GM12892 (cell line): ENCODE measurements around the gene EIF4EBP2.

Source experiments
- DNase-seq: peaks from one replicate; pipeline ENCODE4 v3.0.0; 2011; ENCODE audit not compliant: insufficient read length
- FAIRE-seq: peaks from 2 replicates; lab custom pipeline; 2011; peaks lifted over from hg19 to GRCh38; lab: Jason Lieb, UNC
- POLR2A ChIP-seq: IDR thresholded peaks from 2 replicates; pipeline ENCODE4 v1.6.1; 2011; ENCODE audit warnings: low read depth, low read length, control low read depth
- POLR2AphosphoS5 ChIP-seq: IDR thresholded peaks from 2 replicates; pipeline ENCODE4 v1.6.1; 2011; ENCODE audit warnings: low read depth, low read length, control low read depth
- TAF1 ChIP-seq: IDR thresholded peaks from 2 replicates; pipeline ENCODE4 v1.6.1; 2011; ENCODE audit warnings: low read depth, mild to moderate bottlenecking, control low read depth, low read length, borderline replicate concordance

Gene EIF4EBP2

DNA sequence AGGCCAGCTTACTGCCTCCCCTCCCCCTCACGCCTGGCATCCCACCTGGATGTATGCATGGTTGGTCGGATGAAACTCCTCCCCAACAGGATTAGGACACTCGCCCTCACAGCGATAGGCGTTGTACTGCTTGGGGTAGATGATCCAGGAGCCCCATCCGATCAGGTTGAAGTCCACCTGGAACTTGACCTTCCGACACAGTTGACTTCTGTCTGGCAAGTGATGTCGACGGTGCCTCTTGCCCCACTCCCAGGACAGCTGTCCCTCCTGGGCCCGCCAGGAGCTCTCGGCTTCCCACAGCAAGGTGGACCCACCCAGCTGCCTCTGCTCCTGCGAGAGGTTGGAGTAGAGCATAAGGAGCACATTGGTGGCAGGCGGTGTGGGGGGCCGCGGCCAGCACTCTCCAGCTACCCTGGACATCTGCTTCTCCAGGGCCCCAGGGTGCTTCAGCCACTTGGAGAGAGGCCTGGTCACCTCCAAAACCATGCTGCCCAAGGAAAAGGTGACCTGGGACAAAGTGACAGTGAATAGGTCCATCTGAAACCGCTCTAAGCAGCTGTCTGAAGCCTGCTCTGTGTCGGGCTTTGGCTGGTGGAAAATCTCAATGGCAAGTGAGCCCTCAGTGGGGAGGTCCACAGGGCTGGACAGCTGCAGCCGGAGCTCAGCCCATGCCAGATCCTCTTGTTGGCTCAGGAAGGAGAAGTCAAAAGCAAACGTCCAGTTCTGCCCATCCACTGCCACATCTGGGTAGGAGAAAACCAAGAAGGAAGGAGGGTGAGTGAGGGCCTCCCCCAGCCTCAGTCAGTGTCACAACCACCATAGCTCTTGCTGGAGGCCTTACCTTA, 31.5 kb downstream of the EIF4EBP2 start:
- FAIRE-seq (no peak), DNase-seq (no peak)
- TF ChIP-seq POLR2AphosphoS5 (no peak), POLR2A (no peak), TAF1 (no peak)

DNA sequence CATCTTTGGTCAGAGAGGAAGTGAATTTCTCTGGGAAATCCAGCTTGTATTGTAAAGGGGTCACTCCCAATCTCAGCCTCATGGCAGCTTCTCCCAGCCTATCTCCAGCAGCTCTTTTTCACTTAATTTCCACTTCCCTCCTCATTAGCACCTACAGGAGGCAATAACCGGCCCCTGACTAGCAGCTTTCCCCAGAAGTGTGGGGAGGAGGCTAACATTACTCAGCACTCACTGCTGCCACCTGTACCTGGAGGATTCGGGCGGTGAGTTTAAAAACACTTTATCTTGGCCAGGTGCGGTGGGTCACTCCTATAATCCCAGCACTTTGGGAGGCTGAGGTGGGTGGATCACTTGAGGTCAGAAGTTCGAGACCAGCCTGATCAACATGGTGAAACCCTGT, 33.8 kb downstream of the EIF4EBP2 start:
- DNase-seq, result no peak
- FAIRE-seq, result no peak
- no peak for TF ChIP-seq TAF1
- TF ChIP-seq POLR2A, result no peak

DNA sequence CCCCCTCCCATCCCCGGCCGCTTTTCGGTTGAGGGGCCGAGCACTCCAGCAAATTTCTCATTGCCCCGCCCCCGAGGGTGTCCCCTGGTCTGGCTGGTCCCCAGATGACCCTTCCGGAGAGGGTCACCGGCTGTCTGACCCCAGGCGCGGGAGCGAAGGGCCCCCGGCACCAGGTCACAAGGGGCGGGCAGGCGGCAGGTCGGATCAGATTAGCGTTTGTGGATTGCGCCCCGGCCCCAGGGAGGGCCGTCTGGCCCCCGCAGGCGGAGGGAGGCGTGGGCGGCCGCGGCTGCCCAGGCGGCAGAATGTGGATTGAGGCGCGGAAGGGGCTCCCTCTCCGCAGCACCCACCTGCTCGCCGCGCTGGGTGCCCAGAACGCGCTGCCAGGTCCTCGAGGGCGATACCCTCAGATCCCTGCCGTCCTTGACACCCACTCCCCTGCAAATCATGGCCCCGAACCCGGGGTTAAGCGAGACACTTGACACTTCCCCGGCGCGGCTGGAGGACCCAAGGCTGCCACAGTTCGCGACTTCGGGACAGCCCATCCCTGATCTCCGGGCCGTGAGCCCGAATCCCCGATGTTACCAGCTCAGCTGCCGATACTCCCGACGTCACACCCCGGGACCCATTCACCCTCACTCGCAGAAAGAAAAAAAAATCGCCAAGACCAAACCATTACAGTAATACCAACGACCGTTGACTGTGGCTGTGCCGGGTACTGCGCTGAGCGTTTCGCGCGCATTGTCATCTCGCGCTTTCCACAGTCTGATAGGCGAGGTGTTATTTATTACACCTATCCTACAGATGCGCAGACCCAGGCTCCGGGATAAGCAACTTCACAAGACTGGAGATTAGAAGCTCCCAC, 36.6 kb downstream of the EIF4EBP2 start:
- FAIRE-seq (no peak), DNase-seq (no peak)
- no peak for TF ChIP-seq TAF1
- no peak for TF ChIP-seq POLR2A
- no peak for TF ChIP-seq POLR2AphosphoS5

DNA sequence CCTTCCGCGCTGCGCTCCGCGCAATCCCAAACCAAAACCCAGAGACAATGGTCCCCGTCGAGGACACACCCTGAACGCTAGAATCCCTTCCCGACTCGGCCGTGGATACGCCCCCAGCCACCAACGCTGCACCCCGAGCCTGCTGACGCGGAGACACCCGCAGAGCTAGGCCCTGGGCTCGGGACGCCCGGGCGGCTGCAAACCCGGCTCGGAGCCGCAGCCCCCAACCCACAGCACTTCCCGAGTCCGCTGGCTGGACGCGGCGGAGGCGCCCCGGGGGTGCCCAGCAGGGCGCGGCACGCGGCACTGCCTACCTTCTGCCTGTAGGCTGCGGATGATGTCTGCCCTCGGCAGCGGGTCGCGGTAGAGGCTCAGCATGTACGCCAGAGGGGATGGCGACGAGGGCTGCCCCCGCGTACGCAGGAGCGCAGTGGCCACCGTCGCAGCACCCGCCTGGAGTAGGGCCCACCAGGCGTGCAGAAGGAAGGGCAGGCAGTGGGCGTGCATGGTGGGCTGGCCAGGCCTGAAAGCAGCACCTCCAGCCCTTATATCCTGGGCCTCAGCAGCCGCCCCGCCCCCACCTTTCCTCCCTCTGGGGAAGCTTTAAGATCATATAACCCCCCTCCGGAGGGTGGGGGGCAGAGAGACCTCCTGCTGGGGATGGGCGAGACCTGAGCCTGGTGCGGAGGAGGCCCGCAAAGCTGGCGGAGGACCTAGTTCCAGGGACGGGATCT, 37.4 kb downstream of the EIF4EBP2 start, which contains the start of gene NODAL:
NODAL (minus strand) TSS at position 521 of the 734 bp plus-strand sequence; CDS start at position 507, 14 bp downstream.
- no peak for FAIRE-seq
- TF ChIP-seq POLR2A (no peak), TAF1 (no peak), POLR2AphosphoS5 (no peak)
- no peak for DNase-seq

DNA sequence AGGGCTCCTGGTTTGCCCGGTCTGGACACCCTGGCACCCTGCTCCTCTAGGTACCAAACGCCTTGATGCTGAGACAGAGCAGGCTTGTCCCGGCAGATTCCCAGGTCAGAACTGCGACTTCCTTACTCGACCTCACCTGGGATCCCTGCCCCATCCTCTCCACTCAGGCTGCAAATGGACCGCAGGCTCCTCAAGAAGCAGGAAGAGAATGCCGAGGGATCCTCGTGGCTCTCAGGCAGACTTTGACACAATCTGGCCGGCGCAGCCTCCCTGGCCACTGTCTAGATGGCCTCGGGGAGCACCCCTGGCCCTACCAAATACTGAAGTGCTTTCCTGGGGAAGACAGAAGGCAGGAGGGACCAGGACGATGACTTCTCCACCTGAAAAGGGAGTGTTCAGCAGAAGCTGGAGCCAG, 38.0 kb downstream of the EIF4EBP2 start:
- DNase-seq (no peak), FAIRE-seq (no peak)
- TF ChIP-seq TAF1 (no peak), POLR2AphosphoS5 (no peak), POLR2A (no peak)

DNA sequence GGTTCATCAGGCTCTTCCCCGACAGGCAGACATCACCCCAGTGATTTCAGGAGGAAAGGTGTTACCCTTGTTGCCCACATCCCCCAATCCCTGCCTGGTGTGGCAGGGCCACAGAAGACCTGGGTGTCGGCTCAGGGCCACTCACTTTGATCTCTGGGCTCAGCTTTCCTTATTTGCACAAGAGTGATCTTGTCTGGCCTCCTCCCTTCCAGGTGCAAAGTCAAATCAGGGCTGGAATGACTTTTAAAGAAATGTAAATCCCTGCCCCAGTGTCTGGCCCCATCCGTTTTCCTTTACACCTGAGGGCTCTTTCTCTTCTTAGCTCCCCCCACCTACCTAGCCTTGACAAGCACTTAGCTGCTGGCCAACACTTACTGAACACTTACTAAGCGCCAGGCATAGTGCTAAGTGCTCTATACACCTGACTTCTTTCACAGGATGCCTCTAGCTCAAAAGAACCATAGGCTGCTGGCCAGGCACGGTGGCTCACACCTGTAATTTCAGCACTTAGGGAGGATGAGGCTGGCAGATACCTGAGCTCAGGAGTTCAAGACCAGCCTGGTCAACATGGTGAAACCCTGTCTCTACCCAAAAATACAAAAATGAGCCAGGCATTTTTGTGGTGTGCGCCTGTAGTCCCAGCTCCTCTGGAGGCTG, 38.5 kb downstream of the EIF4EBP2 start:
- no peak for DNase-seq
- no peak for TF ChIP-seq POLR2AphosphoS5
- TF ChIP-seq TAF1, result no peak
- TF ChIP-seq POLR2A, result no peak
- FAIRE-seq, result no peak

DNA sequence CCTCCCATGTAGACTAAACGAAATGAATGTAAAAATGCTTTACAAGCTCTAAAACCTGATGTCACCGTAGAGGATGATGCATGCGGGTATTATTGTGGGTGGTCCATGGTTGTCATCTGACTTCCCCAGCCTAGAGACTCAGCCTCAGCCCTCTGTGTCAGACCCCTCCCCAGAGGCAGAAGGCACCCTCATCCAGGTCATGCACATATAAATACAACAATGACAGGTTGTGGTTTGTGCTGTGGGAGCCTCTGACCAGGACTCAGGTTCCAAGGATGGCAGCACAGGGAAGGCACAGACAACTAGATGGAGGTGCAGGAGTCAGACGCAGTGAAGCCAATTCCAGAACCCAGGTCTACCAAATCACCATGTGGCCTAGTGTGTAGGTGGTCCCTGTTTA, 40.8 kb downstream of the EIF4EBP2 start:
- TF ChIP-seq POLR2A, result no peak
- TF ChIP-seq TAF1, result no peak
- no peak for TF ChIP-seq POLR2AphosphoS5
- FAIRE-seq (no peak), DNase-seq (no peak)

DNA sequence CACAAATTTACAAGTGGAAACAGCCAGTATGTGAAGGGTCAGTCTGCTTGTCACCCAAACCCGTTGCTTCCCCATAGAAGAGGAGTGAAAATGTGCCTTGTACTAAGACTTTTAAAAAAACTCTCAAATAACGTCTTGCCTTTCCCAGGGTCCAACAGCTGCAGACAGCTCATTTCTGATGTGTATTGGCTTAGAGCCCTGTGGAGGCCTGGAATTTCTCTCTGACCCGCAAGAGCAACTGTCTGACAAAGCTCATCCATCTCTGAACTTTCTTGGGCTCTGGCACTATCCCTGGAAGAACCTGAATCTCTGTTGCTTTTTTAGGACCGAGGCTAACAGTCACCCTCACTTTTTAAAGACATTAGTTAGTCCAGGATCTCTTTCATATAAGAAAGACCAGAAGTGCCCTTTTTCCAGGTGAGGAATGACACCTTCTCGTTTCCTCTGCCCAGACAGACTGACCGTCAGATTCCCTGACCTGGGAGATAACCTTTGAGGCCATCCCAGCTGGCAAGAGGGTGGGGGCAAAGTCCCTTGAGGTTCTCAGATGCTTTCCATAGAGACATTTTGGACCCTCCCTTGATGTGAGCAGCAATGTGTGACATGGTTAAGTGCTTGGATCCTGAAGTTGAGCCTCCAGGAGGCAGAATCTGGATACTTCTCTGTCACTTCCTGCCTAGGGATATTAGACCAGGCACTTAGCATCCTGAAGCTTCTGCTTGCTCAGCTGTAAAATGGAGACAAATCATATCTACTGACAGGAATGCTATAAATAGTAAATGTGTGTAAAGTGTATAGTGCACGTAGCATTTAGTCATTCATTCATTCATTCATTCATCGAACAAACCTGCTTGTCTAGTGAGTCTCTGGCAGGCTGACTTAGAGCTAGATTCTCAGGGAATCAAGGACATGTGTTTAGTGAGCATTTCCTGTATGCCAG, 42.0 kb downstream of the EIF4EBP2 start:
- TF ChIP-seq POLR2AphosphoS5 (no peak), POLR2A (no peak), TAF1 (no peak)
- FAIRE-seq, result no peak
- no peak for DNase-seq

DNA sequence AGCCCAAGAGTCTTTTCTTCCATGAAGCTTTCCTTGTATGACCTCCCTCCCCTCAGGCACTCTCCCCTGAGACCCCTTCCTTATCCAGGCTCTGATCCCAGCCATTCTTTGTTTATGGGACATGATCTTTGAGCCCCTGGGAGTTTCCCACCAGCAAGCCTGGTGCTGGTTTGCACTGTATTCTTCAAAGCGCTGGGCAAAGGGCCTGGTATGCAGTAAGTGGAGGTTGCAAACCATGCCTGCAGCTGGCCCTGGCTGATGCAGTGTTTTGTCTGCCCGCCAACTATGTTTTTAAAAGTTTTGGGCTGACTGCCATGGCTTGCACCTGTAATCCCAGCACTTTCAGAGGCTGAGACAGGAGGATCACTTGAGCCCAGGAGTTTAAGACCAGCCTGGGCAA, 44.3 kb downstream of the EIF4EBP2 start:
- TF ChIP-seq POLR2AphosphoS5, result no peak
- TF ChIP-seq TAF1, result no peak
- TF ChIP-seq POLR2A, result no peak
- FAIRE-seq (no peak), DNase-seq (no peak)
